Inferior parietal cortex (tissue), 1 donor: ENCODE data around the gene GALE.
"Not testable (repeated sequence)": the region's sequence is repeated elsewhere in the genome, so short reads cannot be mapped to it uniquely, and the experiment has no call there.

Source experiments
- DNase-seq: peaks from one replicate; pipeline ENCODE4 v3.0.0-alpha.2; 2016; ENCODE audit errors: extremely low spot score

GALE gene

GRCh38 chr1:23809751-23810171 is 9.2 kb upstream of the GALE start:
- DNase-seq: peak; percentile 64

- DNase-seq: no peak
Observed at GRCh38 chr1:23807453-23807852, 6.9 kb upstream of the GALE start.

GRCh38 chr1:23806280-23806679 is 5.7 kb upstream of the GALE start:
- DNase-seq: no peak

- DNase-seq: no peak
Observed at GRCh38 chr1:23805025-23805424, 4.5 kb upstream of the GALE start.

GRCh38 chr1:23804183-23804835 is 3.8 kb upstream of the GALE start:
- no peak for DNase-seq

GRCh38 chr1:23803674-23804073 is 3.1 kb upstream of the GALE start:
- no peak for DNase-seq

- DNase-seq: not testable (repeated sequence)
Observed at GRCh38 chr1:23802809-23803342, 2.3 kb upstream of the GALE start.

GRCh38 chr1:23801876-23802275 is 1.3 kb upstream of the GALE start:
- DNase-seq: no peak

- DNase-seq: no peak
Observed at GRCh38 chr1:23801338-23801748, 789 bp upstream of the GALE start.

GRCh38 chr1:23799570-23800399 is 769 bp downstream of the GALE start:
- no peak for DNase-seq

- DNase-seq: no peak
Observed at GRCh38 chr1:23799255-23799569, 1.3 kb downstream of the GALE start.

- DNase-seq: no peak
Observed at GRCh38 chr1:23798662-23799142, 1.9 kb downstream of the GALE start.

- DNase-seq: no peak
Observed at GRCh38 chr1:23797478-23798448, 2.8 kb downstream of the GALE start.

- DNase-seq: no peak
Observed at GRCh38 chr1:23796466-23797271, 3.9 kb downstream of the GALE start.

- no peak for DNase-seq
Observed at GRCh38 chr1:23795676-23796465, 4.7 kb downstream of the GALE start.

- not testable (repeated sequence) for DNase-seq
Observed at GRCh38 chr1:23794732-23795182, 5.8 kb downstream of the GALE start.

GRCh38 chr1:23793861-23794731 is 6.5 kb downstream of the GALE start:
- no peak for DNase-seq

- no peak for DNase-seq
Observed at GRCh38 chr1:23793018-23793781, 7.4 kb downstream of the GALE start.
